HL-60 (cell line): Measurements from ENCODE around the gene NR5A2.

Experiments
- GABPA ChIP-seq: IDR thresholded peaks from 2 replicates; pipeline ENCODE4 v1.6.1; 2012; ENCODE audit warnings: low read depth
- POLR2AphosphoS5 ChIP-seq: IDR thresholded peaks from 2 replicates; pipeline ENCODE4 v1.6.1; 2012; ENCODE audit warnings: low read depth
- SPI1 ChIP-seq: IDR thresholded peaks from 2 replicates; pipeline ENCODE4 v1.6.1; 2012; ENCODE audit warnings: low read depth, mild to moderate bottlenecking, borderline replicate concordance
- TF ChIP-seq, protein P1 (sequence below): IDR thresholded peaks from one replicate; pipeline ENCODE4 v1.5.1; 2011; ENCODE audit warnings: low read length, control low read depth, inconsistent platforms; ENCODE audit not compliant: insufficient read depth
- TF ChIP-seq, protein P2 (sequence below): IDR thresholded peaks from 2 replicates; pipeline ENCODE4 v1.6.1; 2012; ENCODE audit warnings: low read depth; ENCODE audit not compliant: insufficient replicate concordance

DNA sequence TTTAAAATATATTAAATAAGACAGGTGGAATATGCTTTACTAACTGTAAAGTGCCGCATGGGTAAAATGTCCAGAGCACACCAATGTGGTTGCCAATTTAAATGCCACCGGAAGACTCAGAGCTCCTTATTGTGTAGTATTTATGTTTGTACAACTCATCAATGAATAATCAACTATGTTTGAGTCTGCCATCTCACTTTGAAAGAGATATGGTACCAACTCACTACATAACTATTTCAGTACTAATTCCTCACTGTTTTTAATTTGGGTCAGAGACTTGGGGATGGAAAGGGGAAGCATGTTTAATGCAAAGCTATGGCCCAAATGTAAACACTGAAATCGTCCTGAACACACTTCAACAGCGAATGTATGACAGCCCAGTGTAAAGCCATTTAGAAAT is 144.8 kb downstream of the NR5A2 start:
- TF ChIP-seq, protein P1, sequence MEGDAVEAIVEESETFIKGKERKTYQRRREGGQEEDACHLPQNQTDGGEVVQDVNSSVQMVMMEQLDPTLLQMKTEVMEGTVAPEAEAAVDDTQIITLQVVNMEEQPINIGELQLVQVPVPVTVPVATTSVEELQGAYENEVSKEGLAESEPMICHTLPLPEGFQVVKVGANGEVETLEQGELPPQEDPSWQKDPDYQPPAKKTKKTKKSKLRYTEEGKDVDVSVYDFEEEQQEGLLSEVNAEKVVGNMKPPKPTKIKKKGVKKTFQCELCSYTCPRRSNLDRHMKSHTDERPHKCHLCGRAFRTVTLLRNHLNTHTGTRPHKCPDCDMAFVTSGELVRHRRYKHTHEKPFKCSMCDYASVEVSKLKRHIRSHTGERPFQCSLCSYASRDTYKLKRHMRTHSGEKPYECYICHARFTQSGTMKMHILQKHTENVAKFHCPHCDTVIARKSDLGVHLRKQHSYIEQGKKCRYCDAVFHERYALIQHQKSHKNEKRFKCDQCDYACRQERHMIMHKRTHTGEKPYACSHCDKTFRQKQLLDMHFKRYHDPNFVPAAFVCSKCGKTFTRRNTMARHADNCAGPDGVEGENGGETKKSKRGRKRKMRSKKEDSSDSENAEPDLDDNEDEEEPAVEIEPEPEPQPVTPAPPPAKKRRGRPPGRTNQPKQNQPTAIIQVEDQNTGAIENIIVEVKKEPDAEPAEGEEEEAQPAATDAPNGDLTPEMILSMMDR: no peak
- no peak for TF ChIP-seq POLR2AphosphoS5
- TF ChIP-seq, protein P2, sequence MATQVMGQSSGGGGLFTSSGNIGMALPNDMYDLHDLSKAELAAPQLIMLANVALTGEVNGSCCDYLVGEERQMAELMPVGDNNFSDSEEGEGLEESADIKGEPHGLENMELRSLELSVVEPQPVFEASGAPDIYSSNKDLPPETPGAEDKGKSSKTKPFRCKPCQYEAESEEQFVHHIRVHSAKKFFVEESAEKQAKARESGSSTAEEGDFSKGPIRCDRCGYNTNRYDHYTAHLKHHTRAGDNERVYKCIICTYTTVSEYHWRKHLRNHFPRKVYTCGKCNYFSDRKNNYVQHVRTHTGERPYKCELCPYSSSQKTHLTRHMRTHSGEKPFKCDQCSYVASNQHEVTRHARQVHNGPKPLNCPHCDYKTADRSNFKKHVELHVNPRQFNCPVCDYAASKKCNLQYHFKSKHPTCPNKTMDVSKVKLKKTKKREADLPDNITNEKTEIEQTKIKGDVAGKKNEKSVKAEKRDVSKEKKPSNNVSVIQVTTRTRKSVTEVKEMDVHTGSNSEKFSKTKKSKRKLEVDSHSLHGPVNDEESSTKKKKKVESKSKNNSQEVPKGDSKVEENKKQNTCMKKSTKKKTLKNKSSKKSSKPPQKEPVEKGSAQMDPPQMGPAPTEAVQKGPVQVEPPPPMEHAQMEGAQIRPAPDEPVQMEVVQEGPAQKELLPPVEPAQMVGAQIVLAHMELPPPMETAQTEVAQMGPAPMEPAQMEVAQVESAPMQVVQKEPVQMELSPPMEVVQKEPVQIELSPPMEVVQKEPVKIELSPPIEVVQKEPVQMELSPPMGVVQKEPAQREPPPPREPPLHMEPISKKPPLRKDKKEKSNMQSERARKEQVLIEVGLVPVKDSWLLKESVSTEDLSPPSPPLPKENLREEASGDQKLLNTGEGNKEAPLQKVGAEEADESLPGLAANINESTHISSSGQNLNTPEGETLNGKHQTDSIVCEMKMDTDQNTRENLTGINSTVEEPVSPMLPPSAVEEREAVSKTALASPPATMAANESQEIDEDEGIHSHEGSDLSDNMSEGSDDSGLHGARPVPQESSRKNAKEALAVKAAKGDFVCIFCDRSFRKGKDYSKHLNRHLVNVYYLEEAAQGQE: no peak
- no peak for TF ChIP-seq SPI1
- no peak for TF ChIP-seq GABPA
